ENCODE results near the gene EHBP1. TPM values are rescaled to one million over a fixed set of nuclear protein-coding genes. Genes with fewer than 3 reads are reported as not detected.
A peak's percentile ranks its signal among the peaks of the same experiment; 100 is the strongest.

EHBP1 gene
- total RNA-seq, 2 donors from 2014 or later = 28.4 to 67.7 TPM

GRCh38 chr2:63053081-63053888 is 347.8 kb downstream of the EHBP1 start:
- ATAC-seq (ENCODE audit: insufficient number of reproducible peaks, low FRiP score, low read depth) (no peak), DNase-seq (ENCODE audit: low spot score) (no peak)
- Histone ChIP-seq H3K27ac (no peak overlapping the region), H3K9me3 (no peaks in the 10 kb centered on the region), H3K27me3 (replicated peaks; ENCODE audit: insufficient read depth) (peaks cover 45% of the 10 kb centered on the region), H3K4me1 (ENCODE audit: control insufficient read depth in 1 of 2, low read depth in 2 of 2) (peaks cover 32 to 65% of the 10 kb centered on the region in 2 donors), H3K36me3 (no peaks in the 10 kb centered on the region), H3K4me3 (peak overlapping the region; percentile 60)
- TF ChIP-seq CTCF (IDR thresholded peaks at IDR 0.05) = no peak

GRCh38 chr2:63053889-63054602 is 348.5 kb downstream of the EHBP1 start:
- Histone ChIP-seq H3K27me3 (replicated peaks; ENCODE audit: insufficient read depth) (peaks cover 44% of the 10 kb centered on the region), H3K4me1 (ENCODE audit: control insufficient read depth in 1 of 2, low read depth in 2 of 2) (peaks cover 38 to 65% of the 10 kb centered on the region in 2 donors), H3K36me3 (no peaks in the 10 kb centered on the region), H3K9me3 (no peaks in the 10 kb centered on the region), H3K4me3 (peak overlapping the region; percentile 60), H3K27ac (no peak overlapping the region)
- TF ChIP-seq CTCF (IDR thresholded peaks at IDR 0.05) = no peak
- DNase-seq (ENCODE audit: low spot score) = no peak
- no peak for ATAC-seq (ENCODE audit: insufficient number of reproducible peaks, low FRiP score, low read depth)

GRCh38 chr2:63054841-63055225 is 349.3 kb downstream of the EHBP1 start:
- TF ChIP-seq CTCF (IDR thresholded peaks at IDR 0.05) = no peak
- no peaks in the 10 kb centered on the region for H3K9me3 ChIP-seq
- no peak for ATAC-seq (ENCODE audit: insufficient number of reproducible peaks, low FRiP score, low read depth)
- peak overlapping the region; percentile 63 for H3K4me3 ChIP-seq
- peak overlapping the region in 1 of 2 donors; percentile 15 for H3K27ac ChIP-seq
- DNase-seq (ENCODE audit: low spot score) = no peak
- no peaks in the 10 kb centered on the region for H3K36me3 ChIP-seq
- H3K4me1 ChIP-seq (ENCODE audit: control insufficient read depth in 1 of 2, low read depth in 2 of 2) = peaks cover 37 to 63% of the 10 kb centered on the region in 2 donors
- peaks cover 43% of the 10 kb centered on the region for H3K27me3 ChIP-seq (replicated peaks; ENCODE audit: insufficient read depth)

DNA sequence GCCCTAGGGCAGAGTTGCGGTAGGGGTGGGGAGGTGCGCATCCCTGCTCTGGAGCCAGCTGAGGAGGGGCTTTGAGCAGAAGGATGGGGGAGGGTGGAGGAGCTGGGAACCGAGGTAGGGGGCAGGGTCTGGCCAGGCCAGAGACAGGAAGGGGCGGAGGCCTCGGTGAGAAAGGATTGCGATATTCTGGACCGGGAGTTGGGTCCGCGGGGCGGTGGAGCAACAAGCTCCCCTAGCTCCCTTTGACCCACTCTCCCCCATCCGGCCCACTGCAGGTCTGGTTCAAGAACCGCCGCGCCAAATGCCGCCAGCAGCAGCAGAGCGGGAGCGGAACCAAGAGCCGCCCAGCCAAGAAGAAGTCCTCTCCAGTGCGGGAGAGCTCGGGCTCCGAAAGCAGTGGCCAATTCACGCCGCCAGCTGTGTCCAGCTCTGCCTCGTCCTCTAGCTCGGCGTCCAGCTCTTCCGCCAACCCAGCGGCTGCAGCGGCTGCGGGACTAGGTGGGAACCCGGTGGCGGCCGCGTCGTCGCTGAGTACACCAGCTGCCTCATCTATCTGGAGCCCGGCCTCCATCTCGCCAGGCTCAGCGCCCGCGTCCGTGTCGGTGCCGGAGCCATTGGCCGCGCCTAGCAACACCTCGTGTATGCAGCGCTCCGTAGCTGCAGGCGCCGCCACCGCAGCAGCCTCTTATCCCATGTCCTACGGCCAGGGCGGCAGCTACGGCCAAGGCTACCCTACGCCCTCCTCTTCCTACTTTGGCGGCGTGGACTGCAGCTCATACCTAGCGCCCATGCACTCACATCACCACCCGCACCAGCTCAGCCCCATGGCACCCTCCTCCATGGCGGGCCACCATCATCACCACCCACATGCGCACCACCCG is 350.0 kb downstream of the EHBP1 start:
- ATAC-seq (ENCODE audit: insufficient number of reproducible peaks, low FRiP score, low read depth) (no peak), DNase-seq (ENCODE audit: low spot score) (no peak)
- H3K27me3 ChIP-seq (replicated peaks; ENCODE audit: insufficient read depth) = peaks cover 48% of the 10 kb centered on the region
- H3K4me3 ChIP-seq = peak overlapping the region; percentile 63
- H3K27ac ChIP-seq = peak overlapping the region in 1 of 2 donors; percentile 15
- no peaks in the 10 kb centered on the region for H3K9me3 ChIP-seq
- peaks cover 33 to 59% of the 10 kb centered on the region in 2 donors for H3K4me1 ChIP-seq (ENCODE audit: control insufficient read depth in 1 of 2, low read depth in 2 of 2)
- H3K36me3 ChIP-seq = no peaks in the 10 kb centered on the region
- no peak for TF ChIP-seq CTCF (IDR thresholded peaks at IDR 0.05)

All from thoracic aorta (tissue), 2 donors.